Measurements from ENCODE around the gene FDXR.
"Not testable (repeated sequence)": the region's sequence is repeated elsewhere in the genome, so short reads cannot be mapped to it uniquely, and the experiment has no call there.

FDXR gene, protein sequence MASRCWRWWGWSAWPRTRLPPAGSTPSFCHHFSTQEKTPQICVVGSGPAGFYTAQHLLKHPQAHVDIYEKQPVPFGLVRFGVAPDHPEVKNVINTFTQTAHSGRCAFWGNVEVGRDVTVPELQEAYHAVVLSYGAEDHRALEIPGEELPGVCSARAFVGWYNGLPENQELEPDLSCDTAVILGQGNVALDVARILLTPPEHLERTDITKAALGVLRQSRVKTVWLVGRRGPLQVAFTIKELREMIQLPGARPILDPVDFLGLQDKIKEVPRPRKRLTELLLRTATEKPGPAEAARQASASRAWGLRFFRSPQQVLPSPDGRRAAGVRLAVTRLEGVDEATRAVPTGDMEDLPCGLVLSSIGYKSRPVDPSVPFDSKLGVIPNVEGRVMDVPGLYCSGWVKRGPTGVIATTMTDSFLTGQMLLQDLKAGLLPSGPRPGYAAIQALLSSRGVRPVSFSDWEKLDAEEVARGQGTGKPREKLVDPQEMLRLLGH

DNA sequence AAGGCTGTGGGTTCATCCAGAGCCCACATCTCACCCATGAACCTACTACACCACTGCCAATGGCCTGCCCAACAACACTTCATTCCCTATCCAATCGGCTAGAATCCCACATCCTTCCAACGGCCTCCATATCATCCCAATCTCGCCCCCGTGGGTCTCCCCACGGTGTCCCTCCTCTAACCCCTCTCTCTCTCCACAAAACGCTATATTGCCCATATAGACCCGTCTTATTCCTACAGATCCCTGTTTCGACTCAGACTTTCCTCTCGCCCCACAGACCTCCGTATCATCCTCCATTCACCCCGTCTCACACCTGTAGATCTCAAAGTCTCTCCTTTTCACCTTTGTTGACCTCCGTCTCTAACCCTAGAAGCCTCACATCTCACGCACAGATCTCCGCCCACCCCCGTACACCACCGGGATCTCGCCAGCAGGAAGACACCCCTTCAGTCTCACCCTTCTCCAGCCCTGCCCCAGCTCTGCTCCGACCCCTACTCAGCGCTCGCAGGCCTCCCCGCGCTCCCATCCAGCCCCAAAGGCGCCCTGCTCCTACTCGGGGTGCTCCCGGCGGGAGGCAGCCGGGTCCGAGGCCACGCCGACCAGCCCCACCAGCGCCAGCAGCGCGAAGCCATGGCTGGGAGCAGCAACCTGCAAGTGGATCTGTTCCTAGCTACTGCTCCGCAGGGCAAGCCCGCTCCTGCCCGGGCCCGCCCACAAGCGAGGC lies at the start of gene FDXR:
Gene FDXR, minus strand, starts transcription at position 682 of the 724 bp plus-strand sequence. Its CDS starts 50 bp downstream, at position 632.
- no peak for DNase-seq (ENCODE audit: low read depth)

DNA sequence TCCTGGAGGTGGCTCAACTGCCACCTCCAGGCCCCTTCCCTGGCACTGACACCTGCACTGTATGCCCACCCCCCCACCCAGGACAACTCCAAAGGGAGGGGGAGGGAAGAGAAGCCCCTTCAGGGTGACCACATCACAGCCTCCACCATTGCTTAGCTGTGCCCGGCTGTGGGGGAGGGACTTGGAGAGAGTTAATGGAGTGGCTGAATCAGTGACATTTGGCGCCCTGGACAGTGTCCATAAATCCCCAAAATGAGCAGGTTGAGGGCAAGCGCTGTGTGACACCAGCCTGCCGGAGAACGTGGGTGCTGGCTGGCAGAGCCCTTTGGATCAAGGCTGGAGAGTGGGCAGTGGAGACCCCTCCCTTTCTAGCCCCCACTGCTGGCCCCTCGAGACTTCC lies 49.4 kb upstream of the FDXR start:
- no peak for DNase-seq (ENCODE audit: low read depth)

DNA sequence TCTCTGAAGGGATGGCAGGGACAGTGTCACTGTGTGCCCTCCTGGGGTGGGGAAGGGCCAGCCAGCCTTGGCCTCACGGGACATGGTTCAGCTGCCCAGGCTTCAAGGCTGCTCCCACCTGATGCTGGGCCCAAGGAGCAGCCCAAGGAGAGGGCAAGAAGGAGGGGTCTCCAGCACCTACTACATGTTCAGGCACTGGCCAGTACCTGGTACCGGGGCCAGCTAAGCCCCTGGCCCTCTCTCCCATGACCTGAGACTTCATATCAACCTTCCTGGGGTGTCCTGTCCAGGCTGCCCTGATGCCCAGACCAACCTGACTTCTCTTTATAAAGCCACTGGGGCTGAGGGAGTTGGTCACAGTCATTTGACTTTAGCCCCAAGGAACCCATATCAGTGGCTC lies 49.0 kb upstream of the FDXR start:
- no peak for DNase-seq (ENCODE audit: low read depth)

DNA sequence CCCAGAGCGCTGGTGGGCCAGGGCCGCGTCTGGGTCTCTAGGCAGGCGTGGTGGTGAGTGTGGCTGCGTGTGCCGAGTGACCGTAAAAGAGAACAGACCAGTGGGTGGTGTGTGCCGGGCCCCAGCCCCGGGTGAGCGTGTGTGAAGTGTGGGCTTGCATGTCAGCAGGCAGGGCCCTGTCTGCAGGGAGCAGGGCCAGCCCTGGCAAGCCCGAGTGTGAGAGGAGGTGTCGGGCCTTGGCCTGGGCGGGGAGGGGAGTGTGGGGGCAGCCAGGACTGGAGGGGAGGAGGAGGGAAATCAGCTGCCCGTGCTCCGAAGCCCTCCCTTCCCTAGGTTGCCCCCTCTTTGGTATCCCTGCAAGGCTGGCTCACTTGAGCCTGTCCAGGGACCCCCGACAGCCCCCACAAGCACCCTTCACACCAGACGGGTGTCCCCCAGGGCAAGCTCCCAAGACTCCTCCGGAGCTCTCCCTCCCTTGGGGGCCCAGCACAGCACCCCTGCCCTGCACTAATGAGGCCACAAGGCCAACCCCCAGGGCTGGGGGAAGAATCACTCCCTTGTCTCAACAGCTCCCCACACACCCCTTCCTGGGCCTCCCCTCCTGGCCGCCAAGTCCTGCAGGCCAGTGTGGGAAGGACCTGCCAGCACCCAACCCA lies 48.4 kb upstream of the FDXR start:
- DNase-seq (ENCODE audit: low read depth) = no peak

DNA sequence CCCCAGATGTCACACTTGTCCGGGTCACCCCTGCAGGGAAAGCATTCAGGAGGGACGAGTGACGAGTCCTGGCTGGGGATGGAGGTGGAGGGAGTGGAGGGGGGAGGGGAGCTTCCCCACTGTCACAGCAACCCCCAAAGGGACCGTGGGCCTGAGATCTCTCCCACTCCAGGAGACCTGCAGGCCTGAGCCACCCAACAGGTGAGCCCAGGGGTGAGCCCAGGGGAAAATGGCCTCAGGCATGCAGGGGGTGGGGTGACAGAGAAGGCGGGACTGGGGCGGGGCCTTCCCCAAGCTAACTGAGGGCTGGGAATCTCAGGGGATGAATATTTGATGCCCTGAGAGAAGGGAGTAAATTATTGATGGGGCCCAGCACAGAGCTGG lies 47.8 kb upstream of the FDXR start:
- DNase-seq (ENCODE audit: low read depth) = no peak

DNA sequence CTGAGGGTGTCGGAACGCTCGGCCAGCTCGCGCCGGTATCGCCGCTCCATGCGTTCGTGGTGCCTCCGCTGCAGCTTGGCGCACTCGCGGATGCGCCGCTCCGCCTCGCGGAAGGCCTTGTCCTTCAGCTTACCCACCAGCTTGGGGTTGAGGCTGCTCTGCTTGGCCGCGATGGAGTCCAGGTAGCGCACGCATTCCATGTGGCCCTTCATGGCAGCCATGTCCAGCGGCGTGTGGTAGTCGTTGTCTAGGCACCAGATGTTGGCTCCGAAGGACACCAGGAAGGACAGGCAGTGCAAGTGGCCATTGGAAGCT lies 47.5 kb upstream of the FDXR start:
- DNase-seq (ENCODE audit: low read depth) = no peak

DNA sequence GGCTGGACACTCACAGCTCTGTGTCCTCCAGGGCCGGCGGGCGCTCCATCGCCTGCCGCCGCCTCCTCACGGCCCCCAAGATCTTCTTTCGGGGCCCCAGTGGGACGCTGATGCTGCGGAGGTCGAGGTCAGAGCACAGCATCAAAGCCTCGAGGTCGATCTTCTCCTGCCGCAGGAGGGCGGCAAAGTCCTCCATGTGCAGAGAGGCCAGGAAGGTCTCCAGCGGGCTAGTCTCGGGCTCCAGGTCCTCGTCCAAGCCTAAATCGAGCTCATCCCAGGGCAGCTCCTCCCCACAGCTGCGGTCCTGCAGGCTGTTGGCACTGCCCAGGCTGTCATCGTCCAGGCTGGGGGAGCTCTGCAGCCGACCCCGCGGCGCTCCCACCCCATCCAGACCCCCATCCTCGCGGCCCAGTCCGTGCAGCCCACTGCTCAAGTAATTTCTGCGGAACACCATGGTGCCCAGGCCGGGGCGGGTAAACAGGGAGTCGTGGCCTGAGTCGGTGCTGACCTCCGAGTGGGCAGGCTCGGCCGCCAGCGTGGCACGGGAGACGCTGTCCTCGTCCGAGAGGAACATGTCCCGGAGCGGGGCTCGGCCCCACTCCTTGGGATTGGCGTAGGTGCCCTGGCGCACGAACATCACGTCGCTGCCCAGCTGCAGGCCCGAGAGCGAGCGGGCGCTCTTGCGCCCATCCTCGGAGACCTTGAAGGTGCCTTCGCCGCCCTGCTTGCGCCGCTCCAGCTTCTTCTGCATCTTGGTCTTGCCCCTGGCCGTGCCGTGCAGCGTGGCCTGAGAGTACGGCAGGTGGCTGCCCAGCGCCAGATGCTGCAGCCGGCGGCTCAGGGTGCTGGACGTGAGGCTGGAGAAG lies 46.9 kb upstream of the FDXR start:
- peak; percentile 44 for DNase-seq (ENCODE audit: low read depth)

DNA sequence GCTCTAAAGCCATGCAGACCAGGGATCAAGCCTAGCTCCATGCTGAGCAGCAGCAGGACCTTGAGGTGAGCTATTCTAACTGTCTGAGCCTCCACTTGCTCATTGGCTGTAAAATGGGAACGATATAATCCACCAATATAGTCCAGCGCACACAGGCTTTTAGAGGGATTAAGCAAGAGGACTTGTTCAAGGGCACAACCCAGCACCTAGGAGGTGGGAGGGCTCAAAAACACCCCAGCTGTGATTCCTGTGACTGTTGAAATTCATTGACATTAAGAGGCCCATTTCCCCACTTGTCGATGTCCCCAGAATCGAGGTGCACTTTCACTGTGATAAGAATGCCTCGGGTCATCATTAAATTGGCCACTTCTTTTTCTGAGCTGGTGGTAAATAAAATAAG lies 46.1 kb upstream of the FDXR start:
- no peak for DNase-seq (ENCODE audit: low read depth)

DNA sequence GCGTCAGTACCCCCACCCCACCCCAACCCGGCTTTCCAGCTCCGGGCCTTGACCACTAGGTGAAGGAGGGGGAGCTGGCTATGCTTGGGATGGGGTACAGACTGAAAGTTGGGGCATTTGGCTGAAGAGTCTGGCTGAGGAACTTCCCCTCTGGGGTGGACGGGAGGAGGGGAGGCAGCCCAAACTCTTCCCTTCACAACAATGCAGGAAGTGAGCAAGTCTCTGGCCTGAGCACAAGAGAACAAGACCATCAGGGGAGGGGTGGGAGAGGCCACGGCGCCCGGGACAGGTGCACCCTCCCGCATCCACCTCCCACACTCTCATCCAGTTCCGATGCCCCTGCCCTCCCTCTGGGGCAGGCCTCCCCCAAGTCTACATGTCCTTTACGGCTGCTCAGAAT lies 44.6 kb upstream of the FDXR start:
- no peak for DNase-seq (ENCODE audit: low read depth)

DNA sequence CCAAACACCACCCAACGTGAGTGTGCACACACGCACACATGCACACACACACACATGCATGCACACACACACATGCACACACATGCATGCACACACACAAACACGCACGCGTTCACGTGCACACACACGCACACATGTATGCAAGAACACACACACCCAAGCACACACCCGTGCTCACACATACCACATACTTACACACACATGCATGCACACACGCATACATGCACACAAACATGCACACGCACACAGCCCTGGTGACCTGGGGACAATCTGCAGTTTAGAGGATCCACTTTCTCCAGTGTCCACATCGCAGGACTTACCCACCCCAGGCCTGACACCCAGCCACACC lies 44.0 kb upstream of the FDXR start:
- no peak for DNase-seq (ENCODE audit: low read depth)

DNA sequence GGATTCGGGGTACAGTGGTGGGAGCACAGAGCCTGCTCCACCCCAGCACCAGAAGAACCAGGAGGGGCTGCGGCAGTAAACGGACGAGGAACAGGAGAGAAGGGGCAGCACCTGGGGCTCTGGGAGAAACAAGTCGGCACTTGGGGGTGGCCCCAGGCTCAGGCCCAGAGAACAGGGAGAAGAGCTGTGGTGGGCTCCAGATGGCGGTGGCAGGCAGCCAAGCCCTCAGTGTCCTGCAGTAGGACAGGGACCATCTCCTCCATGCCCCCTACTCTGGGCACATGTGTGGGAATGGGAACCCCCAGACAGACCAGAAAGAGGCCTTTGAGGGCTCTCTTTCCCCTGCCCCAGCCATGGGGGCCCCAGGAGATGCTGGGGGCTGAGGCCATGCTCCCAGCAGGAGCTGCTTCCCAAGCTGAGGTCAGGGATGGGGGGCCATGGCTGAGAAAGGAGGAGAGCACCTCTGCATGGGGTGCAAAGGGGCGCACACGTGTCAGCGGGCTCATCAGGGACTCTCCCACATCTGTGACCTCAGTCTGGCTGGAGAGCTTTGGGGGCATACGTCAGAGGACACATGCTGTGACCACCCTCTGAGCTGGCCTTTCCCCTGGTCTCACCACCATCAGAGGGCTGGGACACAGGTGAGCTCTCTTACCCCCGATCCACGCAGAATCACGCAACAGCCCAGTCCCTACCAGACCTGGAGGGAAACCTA lies 43.5 kb upstream of the FDXR start:
- DNase-seq (ENCODE audit: low read depth) = no peak

DNA sequence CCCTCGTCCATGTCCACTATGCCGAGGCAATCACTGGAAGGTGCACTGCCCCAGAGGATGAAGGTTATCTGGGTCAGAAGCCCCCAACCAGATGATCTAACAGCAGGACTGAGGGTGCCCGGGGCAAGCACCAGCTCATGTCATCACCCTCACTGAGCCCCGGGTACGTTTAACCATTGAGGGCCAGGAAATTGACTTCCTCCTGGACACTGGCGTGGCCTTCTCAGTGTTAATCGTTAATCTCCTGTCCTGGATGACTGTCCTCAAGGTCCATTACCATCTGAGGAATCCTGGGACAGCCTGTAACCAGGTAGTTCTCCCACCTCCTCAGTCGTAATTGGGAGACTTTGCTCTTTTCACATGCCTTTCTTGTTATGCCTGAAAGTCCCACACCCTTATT lies 38.6 kb upstream of the FDXR start:
- not testable (repeated sequence) for DNase-seq (ENCODE audit: low read depth)

DNA sequence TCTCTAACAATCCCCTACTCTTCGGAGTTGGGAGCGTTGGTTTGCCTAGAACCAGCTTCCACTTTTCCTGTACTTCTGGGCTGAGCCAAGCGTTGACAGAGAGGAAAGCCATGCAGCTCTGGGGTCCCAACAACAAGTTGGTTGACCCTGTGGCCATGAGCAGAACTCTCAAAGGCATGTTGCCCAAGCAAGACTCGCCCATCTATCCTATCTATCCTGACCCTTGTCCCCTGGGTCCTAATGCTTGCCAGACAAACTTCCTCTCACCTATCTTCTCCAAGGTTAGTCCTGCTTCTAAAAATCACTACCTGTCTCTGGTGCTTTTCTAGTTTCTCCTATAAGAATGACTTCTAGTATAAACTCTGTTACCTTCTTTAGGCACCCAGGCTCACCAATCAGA lies 36.3 kb upstream of the FDXR start:
- DNase-seq (ENCODE audit: low read depth) = not testable (repeated sequence)

DNA sequence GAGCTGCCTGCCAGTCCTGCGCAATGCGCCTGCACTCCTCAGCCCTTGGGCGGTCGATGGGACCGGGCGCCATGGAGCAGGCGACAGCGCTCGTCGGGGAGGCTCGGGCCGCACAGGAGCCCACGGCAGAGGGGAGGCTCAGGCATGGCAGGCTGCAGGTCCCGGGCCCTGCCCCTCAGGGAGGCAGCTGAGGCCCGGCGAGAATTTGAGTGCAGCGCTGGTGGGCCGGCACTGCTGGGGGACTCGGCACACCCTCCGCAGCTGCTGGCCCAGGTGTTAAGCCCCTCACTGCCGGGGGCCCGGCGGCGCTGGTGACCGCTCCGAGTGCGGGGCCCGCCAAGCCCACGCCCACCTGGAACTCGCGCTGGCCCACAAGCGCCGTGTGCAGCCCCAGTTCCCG lies 34.2 kb upstream of the FDXR start:
- no peak for DNase-seq (ENCODE audit: low read depth)

DNA sequence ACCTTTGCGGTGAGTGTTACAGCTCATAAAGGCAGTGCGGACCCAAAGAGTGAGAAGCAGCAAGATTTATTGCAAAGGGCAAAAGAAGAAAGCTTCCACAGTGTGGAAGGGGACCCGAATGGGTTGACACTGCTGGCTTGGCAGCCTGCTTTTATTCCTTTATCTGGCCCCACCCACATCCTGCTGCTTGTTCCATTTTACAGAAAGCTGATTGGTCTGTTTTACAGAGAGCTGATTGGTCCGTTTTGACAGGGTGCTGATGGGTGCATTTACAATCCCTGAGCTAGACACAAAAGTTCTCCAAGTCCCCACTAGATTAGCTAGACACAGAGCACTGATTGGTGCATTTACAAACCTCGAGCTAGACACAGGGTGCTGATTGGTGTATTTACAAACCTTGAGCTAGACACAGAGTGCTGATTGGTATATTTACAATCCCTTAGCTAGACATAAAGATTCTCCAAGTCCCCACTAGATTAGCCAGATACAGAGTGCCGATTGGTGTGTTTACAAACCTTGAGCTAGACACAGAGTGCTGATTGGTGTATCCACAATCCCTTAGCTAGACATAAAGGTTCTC lies 33.5 kb upstream of the FDXR start:
- not testable (repeated sequence) for DNase-seq (ENCODE audit: low read depth)

DNA sequence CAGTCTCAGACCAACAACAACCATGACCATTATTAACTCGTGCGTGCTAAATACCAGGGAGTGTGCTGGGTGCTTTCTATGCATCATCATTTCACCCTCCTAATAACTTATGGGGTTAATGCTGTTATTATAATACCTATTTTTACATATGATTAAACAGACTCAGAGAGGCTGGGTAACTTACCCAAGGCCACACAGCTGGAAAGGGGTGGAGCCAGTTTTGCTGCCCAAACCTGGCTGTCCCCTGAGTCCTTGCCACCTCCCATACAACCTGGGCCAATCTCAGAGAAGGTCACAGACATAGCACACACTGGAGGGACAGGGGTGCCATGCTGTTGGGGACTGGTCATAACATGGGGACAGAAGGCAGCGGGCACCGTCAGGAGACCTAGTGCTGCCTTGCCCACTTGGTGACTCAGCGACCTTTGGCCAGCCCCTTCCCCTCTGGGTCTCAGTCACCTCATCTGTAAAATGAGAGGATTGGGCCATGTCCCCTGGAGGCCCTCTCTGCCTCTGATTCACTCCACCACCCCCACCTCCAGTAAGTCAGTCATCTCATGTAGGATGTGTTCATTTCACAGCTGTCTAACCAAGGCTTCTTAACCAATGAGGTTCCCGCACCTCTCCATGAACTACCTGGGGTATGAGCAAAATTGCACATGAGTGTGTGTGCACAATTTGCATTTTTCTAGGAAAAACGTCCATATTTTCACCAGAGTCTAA lies 32.1 kb upstream of the FDXR start:
- no peak for DNase-seq (ENCODE audit: low read depth)

DNA sequence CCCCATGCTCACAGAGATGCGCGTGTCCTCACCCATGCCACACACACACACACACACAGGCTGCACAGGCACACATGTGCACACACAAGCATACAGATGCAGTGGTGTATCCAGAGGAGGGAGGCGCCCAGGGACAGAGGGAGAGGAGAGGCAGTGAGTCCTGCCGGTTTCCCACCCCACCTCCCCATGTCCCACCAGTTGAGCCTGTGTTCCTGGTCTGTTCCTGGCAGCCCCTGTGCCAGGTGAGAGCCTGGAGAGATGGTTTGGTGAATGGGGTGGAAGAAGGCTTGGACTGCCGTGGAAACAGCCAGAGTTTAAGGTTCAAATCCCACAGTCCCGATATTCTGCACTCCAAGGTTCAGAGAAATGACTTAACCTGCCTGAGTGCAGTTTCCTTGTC lies 30.9 kb upstream of the FDXR start:
- no peak for DNase-seq (ENCODE audit: low read depth)

DNA sequence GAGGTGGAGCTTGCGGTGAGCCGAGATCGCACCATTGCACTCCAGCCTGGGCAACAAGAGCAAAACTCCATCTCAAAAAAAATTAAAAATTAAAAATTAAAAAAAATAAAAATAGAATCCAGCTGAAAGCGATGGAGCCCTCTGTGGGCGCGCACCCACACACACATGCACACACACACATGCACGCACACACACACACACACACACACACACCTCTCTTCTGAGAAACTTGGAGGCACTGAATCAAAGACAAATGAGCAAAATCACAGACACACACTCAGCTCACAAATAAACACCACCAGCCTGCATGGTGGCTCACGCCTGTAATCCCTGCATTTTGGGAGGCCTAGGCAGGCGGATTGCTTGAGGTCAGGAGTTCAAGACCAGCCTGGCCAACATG lies 30.2 kb upstream of the FDXR start:
- no peak for DNase-seq (ENCODE audit: low read depth)

DNA sequence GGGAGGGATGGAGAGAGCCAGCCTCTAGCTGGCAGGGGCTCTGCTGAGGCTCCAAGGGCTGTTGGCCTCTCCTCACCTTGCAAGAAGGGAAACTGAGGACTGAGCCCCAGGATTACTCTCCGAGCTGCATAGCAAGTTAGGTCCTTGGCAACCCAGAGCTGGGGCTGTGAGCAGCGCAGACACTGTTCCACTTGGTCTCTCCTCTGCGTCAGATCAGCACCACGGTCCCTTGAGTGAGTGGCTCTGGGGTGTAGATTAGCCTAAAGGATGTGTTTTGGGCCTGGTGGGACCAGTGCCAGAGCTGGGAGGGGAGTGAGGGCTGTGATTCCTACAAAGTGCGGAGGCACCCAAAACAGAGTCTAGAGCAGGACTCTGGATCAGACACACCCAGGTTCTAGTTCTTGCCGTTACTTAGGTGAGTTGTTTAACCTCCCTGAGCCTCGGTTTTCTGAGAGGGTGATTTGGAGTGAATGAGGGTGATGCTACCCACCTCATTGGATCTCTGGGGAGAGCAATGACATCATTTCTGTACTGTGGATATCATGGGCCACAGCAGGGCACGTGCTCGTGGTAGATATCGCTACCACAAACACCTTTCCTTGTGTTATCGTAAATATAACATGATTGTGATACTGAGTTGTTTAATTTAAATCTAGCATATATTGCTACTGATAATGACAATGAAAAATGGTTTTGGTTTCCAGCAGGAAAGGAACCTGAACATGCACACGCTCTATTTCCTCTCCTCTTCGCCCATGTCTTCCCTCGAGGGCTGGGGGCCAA lies 28.8 kb upstream of the FDXR start:
- no peak for DNase-seq (ENCODE audit: low read depth)

DNA sequence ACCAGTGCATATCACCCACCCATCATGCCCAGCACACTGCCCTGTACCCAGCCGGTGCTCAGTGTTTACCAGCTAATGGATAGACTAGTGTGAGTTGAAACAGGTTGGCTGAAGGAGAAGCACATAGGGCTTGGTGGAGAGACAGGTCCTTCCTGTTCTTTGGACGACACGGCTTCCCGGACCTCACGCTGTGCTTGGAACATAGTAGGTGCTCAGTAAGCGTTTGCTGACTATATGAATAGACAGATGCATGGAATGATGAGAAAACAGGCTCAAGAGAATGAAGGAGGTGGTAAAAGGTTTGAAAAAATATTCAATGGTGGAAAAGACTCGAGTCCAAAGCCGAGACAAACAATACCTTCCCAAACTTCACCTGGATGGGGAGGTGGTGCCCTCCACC lies 27.4 kb upstream of the FDXR start:
- DNase-seq (ENCODE audit: low read depth) = no peak
